NCI-H2227 treated with DMSO at 0.1 percent for 48 hours (cell line): ENCODE results near the gene RIMBP2.

Source experiments
- DNase-seq: peaks from one replicate; lab custom pipeline; 2025; lab: John Stamatoyannopoulos, UW

RIMBP2 gene

GRCh38 chr12:130504840-130505175 lies 211.3 kb downstream of the RIMBP2 start:
- no peak for DNase-seq

- DNase-seq = no peak
Measured at GRCh38 chr12:130504110-130504839, 211.8 kb downstream of the RIMBP2 start.

GRCh38 chr12:130501821-130502220 lies 214.3 kb downstream of the RIMBP2 start:
- DNase-seq = no peak

- DNase-seq = no peak
Measured at GRCh38 chr12:130500835-130501330, 215.2 kb downstream of the RIMBP2 start.

GRCh38 chr12:130499474-130499873 lies 216.6 kb downstream of the RIMBP2 start:
- DNase-seq = no peak

- DNase-seq = no peak
Measured at GRCh38 chr12:130498589-130499385, 217.3 kb downstream of the RIMBP2 start.

GRCh38 chr12:130497991-130498390 lies 218.1 kb downstream of the RIMBP2 start:
- DNase-seq = no peak

- DNase-seq = no peak
Measured at GRCh38 chr12:130497321-130497720, 218.8 kb downstream of the RIMBP2 start.

GRCh38 chr12:130496516-130497120 lies 219.5 kb downstream of the RIMBP2 start:
- DNase-seq = no peak

GRCh38 chr12:130495156-130495555 lies 220.9 kb downstream of the RIMBP2 start:
- DNase-seq = no peak

- DNase-seq = no peak
Measured at GRCh38 chr12:130494736-130495135, 221.4 kb downstream of the RIMBP2 start.

GRCh38 chr12:130493951-130494350 lies 222.1 kb downstream of the RIMBP2 start:
- DNase-seq = no peak

- no peak for DNase-seq
Measured at GRCh38 chr12:130491421-130492357, 224.4 kb downstream of the RIMBP2 start.

- DNase-seq = no peak
Measured at GRCh38 chr12:130490674-130491073, 225.4 kb downstream of the RIMBP2 start.

GRCh38 chr12:130489293-130489692 lies 226.8 kb downstream of the RIMBP2 start:
- DNase-seq = no peak

GRCh38 chr12:130488358-130488710 lies 227.8 kb downstream of the RIMBP2 start:
- DNase-seq = no peak

- no peak for DNase-seq
Measured at GRCh38 chr12:130487636-130488357, 228.3 kb downstream of the RIMBP2 start.

GRCh38 chr12:130486891-130487416 lies 229.1 kb downstream of the RIMBP2 start:
- no peak for DNase-seq

- no peak for DNase-seq
Measured at GRCh38 chr12:130486146-130486435, 230.0 kb downstream of the RIMBP2 start.

- no peak for DNase-seq
Measured at GRCh38 chr12:130485291-130486145, 230.6 kb downstream of the RIMBP2 start.
